Body of pancreas (tissue), 4 donors: ENCODE measurements around the gene COL13A1.

Experiments used
- CTCF ChIP-seq, 7 experiments: fragments of 450-650 bp in 4 of 7; fragments of 200-600 bp in 3 of 7; sonication (generic) in 3 of 7; IDR thresholded peaks; one replicate each; pipeline ENCODE4 v1.5.1; 2016 to 2019; ENCODE audit warnings: antibody characterized with exemption in 7 of 7
- POLR2A ChIP-seq, 3 donors: fragments of 450-650 bp; IDR thresholded peaks; one replicate each; pipeline ENCODE4 v1.6.1; 2016; ENCODE audit warnings: antibody characterized with exemption in 3 of 3, mild to moderate bottlenecking in 2 of 3

- no peak for TF ChIP-seq POLR2A (IDR thresholded peaks at IDR 0.05)
- TF ChIP-seq CTCF (IDR thresholded peaks at IDR 0.05): no peak
These were observed 162.4 kb downstream of the COL13A1 start for GRCh38 chr10:69963835-69964710.
